ENCODE measurements around the gene VIT.

DNA sequence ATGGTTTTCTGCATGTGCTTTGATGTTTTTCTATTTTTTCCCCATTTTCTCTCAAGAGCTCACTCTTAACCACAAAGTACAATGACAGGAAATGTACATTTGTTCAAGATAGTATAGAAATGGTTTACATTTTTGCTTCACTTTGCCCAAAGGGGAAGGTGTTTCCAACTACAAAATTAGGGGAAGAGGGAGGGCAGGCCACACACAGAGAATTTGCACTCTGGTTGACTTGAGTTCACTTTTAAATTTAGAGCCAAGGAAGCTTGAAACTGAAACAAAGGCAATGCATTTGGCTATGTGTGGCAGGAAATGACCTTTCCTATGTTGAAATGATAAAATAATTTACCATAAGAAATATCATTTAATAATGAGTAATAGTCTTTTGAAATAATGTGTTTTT, 19.1 kb upstream of the VIT start:
- TF ChIP-seq, protein P1, sequence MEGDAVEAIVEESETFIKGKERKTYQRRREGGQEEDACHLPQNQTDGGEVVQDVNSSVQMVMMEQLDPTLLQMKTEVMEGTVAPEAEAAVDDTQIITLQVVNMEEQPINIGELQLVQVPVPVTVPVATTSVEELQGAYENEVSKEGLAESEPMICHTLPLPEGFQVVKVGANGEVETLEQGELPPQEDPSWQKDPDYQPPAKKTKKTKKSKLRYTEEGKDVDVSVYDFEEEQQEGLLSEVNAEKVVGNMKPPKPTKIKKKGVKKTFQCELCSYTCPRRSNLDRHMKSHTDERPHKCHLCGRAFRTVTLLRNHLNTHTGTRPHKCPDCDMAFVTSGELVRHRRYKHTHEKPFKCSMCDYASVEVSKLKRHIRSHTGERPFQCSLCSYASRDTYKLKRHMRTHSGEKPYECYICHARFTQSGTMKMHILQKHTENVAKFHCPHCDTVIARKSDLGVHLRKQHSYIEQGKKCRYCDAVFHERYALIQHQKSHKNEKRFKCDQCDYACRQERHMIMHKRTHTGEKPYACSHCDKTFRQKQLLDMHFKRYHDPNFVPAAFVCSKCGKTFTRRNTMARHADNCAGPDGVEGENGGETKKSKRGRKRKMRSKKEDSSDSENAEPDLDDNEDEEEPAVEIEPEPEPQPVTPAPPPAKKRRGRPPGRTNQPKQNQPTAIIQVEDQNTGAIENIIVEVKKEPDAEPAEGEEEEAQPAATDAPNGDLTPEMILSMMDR (conservative IDR thresholded peaks at IDR 0.05; ENCODE audit: low read depth in 2 of 2), result no peak
- TF ChIP-seq EZH2 (IDR thresholded peaks at IDR 0.05; ENCODE audit: low read depth, unreplicated experiment), result no peak
- TF ChIP-seq, protein P2, sequence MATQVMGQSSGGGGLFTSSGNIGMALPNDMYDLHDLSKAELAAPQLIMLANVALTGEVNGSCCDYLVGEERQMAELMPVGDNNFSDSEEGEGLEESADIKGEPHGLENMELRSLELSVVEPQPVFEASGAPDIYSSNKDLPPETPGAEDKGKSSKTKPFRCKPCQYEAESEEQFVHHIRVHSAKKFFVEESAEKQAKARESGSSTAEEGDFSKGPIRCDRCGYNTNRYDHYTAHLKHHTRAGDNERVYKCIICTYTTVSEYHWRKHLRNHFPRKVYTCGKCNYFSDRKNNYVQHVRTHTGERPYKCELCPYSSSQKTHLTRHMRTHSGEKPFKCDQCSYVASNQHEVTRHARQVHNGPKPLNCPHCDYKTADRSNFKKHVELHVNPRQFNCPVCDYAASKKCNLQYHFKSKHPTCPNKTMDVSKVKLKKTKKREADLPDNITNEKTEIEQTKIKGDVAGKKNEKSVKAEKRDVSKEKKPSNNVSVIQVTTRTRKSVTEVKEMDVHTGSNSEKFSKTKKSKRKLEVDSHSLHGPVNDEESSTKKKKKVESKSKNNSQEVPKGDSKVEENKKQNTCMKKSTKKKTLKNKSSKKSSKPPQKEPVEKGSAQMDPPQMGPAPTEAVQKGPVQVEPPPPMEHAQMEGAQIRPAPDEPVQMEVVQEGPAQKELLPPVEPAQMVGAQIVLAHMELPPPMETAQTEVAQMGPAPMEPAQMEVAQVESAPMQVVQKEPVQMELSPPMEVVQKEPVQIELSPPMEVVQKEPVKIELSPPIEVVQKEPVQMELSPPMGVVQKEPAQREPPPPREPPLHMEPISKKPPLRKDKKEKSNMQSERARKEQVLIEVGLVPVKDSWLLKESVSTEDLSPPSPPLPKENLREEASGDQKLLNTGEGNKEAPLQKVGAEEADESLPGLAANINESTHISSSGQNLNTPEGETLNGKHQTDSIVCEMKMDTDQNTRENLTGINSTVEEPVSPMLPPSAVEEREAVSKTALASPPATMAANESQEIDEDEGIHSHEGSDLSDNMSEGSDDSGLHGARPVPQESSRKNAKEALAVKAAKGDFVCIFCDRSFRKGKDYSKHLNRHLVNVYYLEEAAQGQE (IDR thresholded peaks at IDR 0.05; ENCODE audit: unreplicated experiment), result no peak
- no peak for TF ChIP-seq POLR2AphosphoS5 (IDR thresholded peaks at IDR 0.05; ENCODE audit: low read depth)
- no peak for TF ChIP-seq ZNF331 (CRISPR knock-in tag; IDR thresholded peaks at IDR 0.05; ENCODE audit: low read depth)
- TF ChIP-seq EZH2phosphoT487 (IDR thresholded peaks at IDR 0.05; ENCODE audit: unreplicated experiment), result no peak

All from GM23338 (cell line).